Measurements from ENCODE around the gene FCN1. TPM values are rescaled to one million over a fixed set of nuclear protein-coding genes. Genes with fewer than 3 reads are reported as not detected.

FCN1 gene
- not detected in 2 replicates for total RNA-seq

DNA sequence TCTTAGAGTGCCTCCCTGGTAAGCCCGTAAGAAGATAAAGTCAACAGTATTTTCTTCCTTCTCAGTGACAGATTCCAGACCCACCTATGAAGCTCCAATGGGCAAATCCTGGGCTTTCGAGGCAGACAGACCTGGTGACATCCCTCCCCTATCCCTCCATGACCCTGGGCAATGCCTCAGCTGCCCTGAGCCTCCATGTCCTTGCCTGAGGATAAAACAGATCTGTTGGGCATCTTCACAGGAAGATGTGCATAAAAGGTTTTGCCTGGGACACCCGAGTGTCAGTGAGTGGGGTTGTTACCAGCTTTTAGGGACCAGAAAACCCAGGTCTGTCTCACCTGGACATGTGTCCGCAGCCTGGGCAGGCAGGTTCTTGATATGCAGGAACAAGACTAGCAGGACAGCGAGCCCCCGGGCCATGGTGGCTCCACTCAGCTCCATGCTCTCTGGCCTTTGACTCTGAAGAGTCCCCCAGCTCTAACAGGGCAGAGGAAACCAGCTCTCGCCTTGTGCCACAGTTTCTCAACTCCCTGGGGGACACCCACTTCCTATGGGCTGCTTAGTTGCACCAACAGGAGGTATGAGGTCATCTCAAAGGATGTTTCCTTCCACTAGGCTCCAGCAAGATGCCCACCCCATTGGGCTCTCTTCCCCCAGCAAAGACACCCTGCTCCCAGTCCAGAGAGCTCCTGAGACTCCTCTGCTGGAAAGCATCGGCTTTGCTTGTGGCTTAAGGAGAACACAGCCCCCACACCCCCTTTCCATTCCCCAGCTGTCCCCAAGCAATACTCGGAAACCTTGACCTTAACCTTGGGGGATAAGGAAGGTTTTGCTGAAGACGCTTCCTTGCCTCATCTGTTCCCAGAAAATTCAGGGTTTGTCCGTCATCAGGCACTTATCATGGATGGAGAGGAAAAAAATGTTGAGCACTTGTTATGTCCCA is at the start of gene FCN1:
Gene FCN1 (minus strand): TSS at position 482 of the 943 bp plus-strand sequence. CDS start 41 bp downstream, at position 441.

GRCh38 chr9:134880484-134881312 is 37.0 kb downstream of the FCN1 start, which contains the start of gene FCN2:
Gene FCN2 (plus strand): TSS chr9:134880810. CDS start chr9:134880822, 12 bp downstream.

Other genes starting within 250 kb of the FCN1 start
- gene FCN2, start 37.1 kb downstream of the FCN1 start, total RNA-seq, result not detected in 2 replicates
- 0.18 and 0.56 TPM in 2 replicates for gene OLFM1, start 169.8 kb upstream of the FCN1 start, total RNA-seq